Neural progenitor cell (in vitro differentiated cells): Measurements from ENCODE around the gene MRPL24. TPM values are rescaled to one million over a fixed set of nuclear protein-coding genes. Genes with fewer than 3 reads are reported as not detected.

Experiments
- DNase-seq: peaks from one replicate; pipeline ENCODE4 v3.0.0-alpha.2; 2016; ENCODE audit warnings: low spot score
- H2AFZ ChIP-seq: fragments of 200-600 bp; sonication (generic); replicated peaks from 2 replicates; pipeline ENCODE4 v1.6.1; 2016; ENCODE audit warnings: antibody characterized with exemption
- H3F3A ChIP-seq: fragments of 200-600 bp; sonication (generic); 2 replicates; pipeline ENCODE4 v1.6.1; 2016; ENCODE audit warnings: antibody characterized with exemption, low read depth
- H3K27ac ChIP-seq: fragments of 200-600 bp; sonication (generic); 2 replicates; pipeline ENCODE4 v1.5.1; 2016; ENCODE audit warnings: mild to moderate bottlenecking
- H3K27me3 ChIP-seq: fragments of 200-600 bp; sonication (generic); 2 replicates; pipeline ENCODE4 v1.6.1; 2016; ENCODE audit warnings: mild to moderate bottlenecking, moderate library complexity
- H3K36me3 ChIP-seq: fragments of 200-600 bp; sonication (generic); 2 replicates; pipeline ENCODE4 v1.5.1; 2016
- H3K4me1 ChIP-seq: fragments of 200-600 bp; sonication (generic); 2 replicates; pipeline ENCODE4 v1.6.1; 2016; ENCODE audit warnings: mixed run types
- H3K4me2 ChIP-seq: fragments of 200-600 bp; sonication (generic); 2 replicates; pipeline ENCODE4 v1.6.1; 2016
- H3K4me3 ChIP-seq: fragments of 200-600 bp; sonication (generic); 2 replicates; pipeline ENCODE4 v1.5.1; 2016
- H3K79me2 ChIP-seq: fragments of 200-600 bp; sonication (generic); 2 replicates; pipeline ENCODE4 v1.6.1; 2016; ENCODE audit warnings: low read depth
- H3K9ac ChIP-seq: fragments of 200-600 bp; sonication (generic); 2 replicates; pipeline ENCODE4 v1.6.1; 2016
- H3K9me3 ChIP-seq: fragments of 200-600 bp; sonication (generic); 2 replicates; pipeline ENCODE4 v1.5.1; 2016; ENCODE audit warnings: low read depth
- H4K20me1 ChIP-seq: fragments of 200-600 bp; sonication (generic); 2 replicates; pipeline ENCODE4 v1.6.1; 2016; ENCODE audit warnings: low read depth
- H3K27ac Mint-ChIP-seq: 3 replicates; pipeline ENCODE4 v1.8.0; 2021; ENCODE audit warnings: mixed read lengths
- H3K27me3 Mint-ChIP-seq: 2 replicates; pipeline ENCODE4 v1.8.0; 2022; ENCODE audit warnings: low read depth, mild to moderate bottlenecking, inconsistent platforms, moderate library complexity, mixed read lengths; ENCODE audit not compliant: insufficient read depth
- H3K36me3 Mint-ChIP-seq: 3 replicates; pipeline ENCODE4 v1.8.0; 2021; ENCODE audit warnings: mixed read lengths
- H3K4me1 Mint-ChIP-seq: 3 replicates; pipeline ENCODE4 v1.8.0; 2021; ENCODE audit warnings: mixed read lengths
- H3K4me3 Mint-ChIP-seq: 3 replicates; pipeline ENCODE4 v1.8.0; 2021; ENCODE audit warnings: mild to moderate bottlenecking, moderate library complexity, mixed read lengths
- H3K9me3 Mint-ChIP-seq: 3 replicates; pipeline ENCODE4 v1.8.0; 2020; ENCODE audit warnings: mixed read lengths
- CTCF ChIP-seq: fragments of 200-600 bp; sonication (generic); IDR thresholded peaks from 2 replicates; pipeline ENCODE4 v1.5.1; 2017; ENCODE audit warnings: antibody characterized with exemption, mild to moderate bottlenecking
- EZH2 ChIP-seq: fragments of 200-600 bp; sonication (generic); IDR thresholded peaks from 2 replicates; pipeline ENCODE4 v1.6.1; 2017; ENCODE audit warnings: antibody characterized with exemption, mild to moderate bottlenecking, moderate library complexity
- EZH2phosphoT487 ChIP-seq: fragments of 200-600 bp; sonication (generic); IDR thresholded peaks from 2 replicates; pipeline ENCODE4 v1.6.1; 2017; ENCODE audit warnings: antibody characterized with exemption
- total RNA-seq: library from RNA; depleted of rRNA; stranded (reverse); fragments of >200 nt; gene quantifications from 2 replicates; pipeline ENCODE4 v1.2.3, GENCODE V29; 2015; ENCODE audit warnings: low replicate concordance

Gene MRPL24
- total RNA-seq, 1 donor from 2014 or later: 21.4 TPM

GRCh38 chr1:156704166-156704711 is 36.6 kb downstream of the MRPL24 start:
- Mint-ChIP-seq H3K27ac (peak overlapping the region; percentile 87), H3K36me3 (peaks cover 8% of the 10 kb centered on the region), H3K4me3 (peak overlapping the region; percentile 87), H3K27me3 (peaks cover 15% of the 10 kb centered on the region), H3K9me3 (no peaks in the 10 kb centered on the region), H3K4me1 (peaks cover 50% of the 10 kb centered on the region)
- Histone ChIP-seq H3K79me2 (peaks cover 35% of the 10 kb centered on the region), H3K4me1 (peaks cover 51% of the 10 kb centered on the region), H2AFZ (no peak overlapping the region), H3K9ac (no peak overlapping the region), H3F3A (peaks cover 59% of the 10 kb centered on the region), H3K36me3 (no peaks in the 10 kb centered on the region), H3K27me3 (peaks cover 16% of the 10 kb centered on the region), H3K27ac (no peak overlapping the region), H4K20me1 (peaks cover 39% of the 10 kb centered on the region), H3K4me3 (peak overlapping the region; percentile 61), H3K4me2 (peak overlapping the region; percentile 96), H3K9me3 (no peaks in the 10 kb centered on the region)
- peak; percentile 55 for DNase-seq
- TF ChIP-seq EZH2phosphoT487: no peak
- no peak for TF ChIP-seq EZH2
- no peak for TF ChIP-seq CTCF

- Mint-ChIP-seq H3K36me3 (peaks cover 12% of the 10 kb centered on the region), H3K4me1 (peaks cover 45% of the 10 kb centered on the region), H3K27me3 (peaks cover 15% of the 10 kb centered on the region), H3K9me3 (peaks cover 3% of the 10 kb centered on the region), H3K4me3 (peak overlapping the region; percentile 87), H3K27ac (peak overlapping the region; percentile 87)
- Histone ChIP-seq H3K36me3 (no peaks in the 10 kb centered on the region), H3K4me3 (peak overlapping the region; percentile 61), H3F3A (peaks cover 54% of the 10 kb centered on the region), H3K4me1 (peaks cover 46% of the 10 kb centered on the region), H4K20me1 (peaks cover 39% of the 10 kb centered on the region), H3K27ac (no peak overlapping the region), H3K9me3 (no peaks in the 10 kb centered on the region), H3K9ac (no peak overlapping the region), H2AFZ (no peak overlapping the region), H3K27me3 (peaks cover 16% of the 10 kb centered on the region), H3K79me2 (peaks cover 35% of the 10 kb centered on the region), H3K4me2 (peak overlapping the region; percentile 96)
- peak; percentile 84 for DNase-seq
- TF ChIP-seq CTCF (no peak), EZH2 (no peak), EZH2phosphoT487 (peak; percentile 46)
Measured at GRCh38 chr1:156703741-156704140, 37.1 kb downstream of the MRPL24 start.

GRCh38 chr1:156703336-156703735 is 37.6 kb downstream of the MRPL24 start:
- peaks cover 41% of the 10 kb centered on the region for H3K4me1 Mint-ChIP-seq
- H3K79me2 ChIP-seq: peaks cover 35% of the 10 kb centered on the region
- no peaks in the 10 kb centered on the region for H3K9me3 ChIP-seq
- H3F3A ChIP-seq: peaks cover 50% of the 10 kb centered on the region
- no peak overlapping the region for H3K27ac ChIP-seq
- H3K4me2 ChIP-seq: peak overlapping the region; percentile 96
- H3K9ac ChIP-seq: no peak overlapping the region
- peak overlapping the region; percentile 61 for H3K4me3 ChIP-seq
- H2AFZ ChIP-seq: no peak overlapping the region
- H3K27ac Mint-ChIP-seq: no peak overlapping the region
- H3K36me3 ChIP-seq: no peaks in the 10 kb centered on the region
- H3K27me3 ChIP-seq: peaks cover 16% of the 10 kb centered on the region
- DNase-seq: no peak
- peaks cover 42% of the 10 kb centered on the region for H3K4me1 ChIP-seq
- H4K20me1 ChIP-seq: peaks cover 39% of the 10 kb centered on the region
- peaks cover 4% of the 10 kb centered on the region for H3K9me3 Mint-ChIP-seq
- peaks cover 10% of the 10 kb centered on the region for H3K27me3 Mint-ChIP-seq
- H3K36me3 Mint-ChIP-seq: peaks cover 15% of the 10 kb centered on the region
- no peak for TF ChIP-seq CTCF
- peak overlapping the region; percentile 87 for H3K4me3 Mint-ChIP-seq
